Measurements from ENCODE around the gene RFPL2.

RFPL2 gene

DNA sequence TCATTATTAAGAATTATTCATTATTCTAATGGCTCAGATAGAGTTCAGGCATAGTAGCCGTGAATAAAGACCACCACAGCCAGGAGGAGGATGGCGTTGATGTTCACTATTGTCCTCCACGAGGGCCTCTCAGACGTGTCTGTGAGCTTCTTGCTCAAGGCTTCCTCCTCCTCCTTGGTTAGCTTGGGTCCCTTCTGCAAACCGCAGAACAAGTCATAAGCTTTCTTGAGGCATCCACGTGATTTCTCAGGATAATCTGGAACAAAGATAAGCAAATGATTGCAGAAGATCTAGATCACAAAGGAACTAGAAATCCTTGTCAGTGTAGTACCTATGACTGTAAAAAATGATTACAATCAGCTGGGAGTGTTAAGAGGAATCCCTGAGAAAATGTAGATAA, 13.6 kb upstream of the RFPL2 start:
- no peak overlapping the region for H3K4me3 ChIP-seq (ENCODE audit: low read length)
- DNase-seq (ENCODE audit: low read depth), result no peak
- TF ChIP-seq, protein P1, sequence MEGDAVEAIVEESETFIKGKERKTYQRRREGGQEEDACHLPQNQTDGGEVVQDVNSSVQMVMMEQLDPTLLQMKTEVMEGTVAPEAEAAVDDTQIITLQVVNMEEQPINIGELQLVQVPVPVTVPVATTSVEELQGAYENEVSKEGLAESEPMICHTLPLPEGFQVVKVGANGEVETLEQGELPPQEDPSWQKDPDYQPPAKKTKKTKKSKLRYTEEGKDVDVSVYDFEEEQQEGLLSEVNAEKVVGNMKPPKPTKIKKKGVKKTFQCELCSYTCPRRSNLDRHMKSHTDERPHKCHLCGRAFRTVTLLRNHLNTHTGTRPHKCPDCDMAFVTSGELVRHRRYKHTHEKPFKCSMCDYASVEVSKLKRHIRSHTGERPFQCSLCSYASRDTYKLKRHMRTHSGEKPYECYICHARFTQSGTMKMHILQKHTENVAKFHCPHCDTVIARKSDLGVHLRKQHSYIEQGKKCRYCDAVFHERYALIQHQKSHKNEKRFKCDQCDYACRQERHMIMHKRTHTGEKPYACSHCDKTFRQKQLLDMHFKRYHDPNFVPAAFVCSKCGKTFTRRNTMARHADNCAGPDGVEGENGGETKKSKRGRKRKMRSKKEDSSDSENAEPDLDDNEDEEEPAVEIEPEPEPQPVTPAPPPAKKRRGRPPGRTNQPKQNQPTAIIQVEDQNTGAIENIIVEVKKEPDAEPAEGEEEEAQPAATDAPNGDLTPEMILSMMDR (conservative IDR thresholded peaks at IDR 0.05; ENCODE audit: low read depth, low read length), result no peak

DNA sequence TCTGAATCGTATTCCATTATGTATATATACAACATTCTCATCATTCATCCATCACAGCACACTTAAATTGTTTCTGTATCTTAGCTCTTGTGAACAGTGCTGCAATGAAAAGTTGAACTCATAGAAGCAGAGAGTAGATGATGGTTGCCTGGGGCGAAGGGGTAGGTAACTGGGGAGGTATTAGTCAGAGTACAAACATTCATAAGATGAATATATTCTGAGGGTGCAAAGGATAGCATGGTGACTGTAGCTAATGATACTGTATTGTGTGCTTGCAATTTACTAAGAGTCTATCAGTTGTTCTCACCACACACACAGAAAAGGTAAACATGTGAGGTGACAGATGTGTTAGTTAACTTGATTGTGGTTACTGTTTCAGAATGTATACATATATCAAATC, 12.6 kb upstream of the RFPL2 start:
- TF ChIP-seq, protein P1 (conservative IDR thresholded peaks at IDR 0.05; ENCODE audit: low read depth, low read length), result no peak
- no peak overlapping the region for H3K4me3 ChIP-seq (ENCODE audit: low read length)
- DNase-seq (ENCODE audit: low read depth), result no peak

DNA sequence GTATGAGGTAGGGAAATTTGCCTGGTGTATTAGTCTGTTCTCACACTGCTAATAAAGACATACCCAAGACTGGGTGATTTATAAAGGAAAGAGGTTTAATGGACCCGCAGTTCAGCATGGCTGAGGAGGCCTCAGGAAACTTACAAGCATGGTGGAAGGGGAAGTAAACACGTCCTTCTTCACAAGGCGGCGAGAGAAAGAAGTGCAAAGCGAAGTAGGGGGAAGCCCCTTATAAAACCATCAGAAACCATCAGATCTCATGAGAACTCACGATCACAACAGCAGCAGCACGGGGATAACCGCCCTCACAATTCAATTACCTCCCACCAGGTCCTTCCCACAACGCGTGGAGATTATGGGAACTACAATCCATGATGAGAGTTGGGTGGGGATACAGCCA, 12.0 kb upstream of the RFPL2 start:
- TF ChIP-seq, protein P1 (conservative IDR thresholded peaks at IDR 0.05; ENCODE audit: low read depth, low read length), result no peak
- DNase-seq (ENCODE audit: low read depth), result no peak

DNA sequence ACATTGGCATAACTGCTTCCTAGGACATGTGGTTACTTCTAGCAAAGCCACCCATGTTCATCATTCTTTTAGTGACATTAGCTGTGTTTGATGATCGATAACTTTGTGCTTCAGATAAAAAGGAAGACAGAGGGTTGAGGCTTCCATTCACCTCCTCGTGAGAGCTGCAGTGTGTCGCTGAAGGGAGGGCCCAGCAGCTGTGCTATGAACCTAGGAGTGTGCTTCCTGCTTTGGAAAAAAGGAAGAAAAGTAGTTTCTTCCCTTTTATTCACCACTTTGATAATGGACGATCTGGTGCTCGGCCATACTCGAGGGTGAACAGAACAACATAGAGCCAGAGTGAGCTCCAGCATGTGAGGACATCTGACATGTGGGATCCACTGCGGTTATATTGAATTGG, 6.1 kb upstream of the RFPL2 start:
- TF ChIP-seq, protein P1 (conservative IDR thresholded peaks at IDR 0.05; ENCODE audit: low read depth, low read length), result no peak
- DNase-seq (ENCODE audit: low read depth), result no peak

More for the DNA sequence above, 12.0 kb upstream of the RFPL2 start:
- no peak overlapping the region for H3K4me3 ChIP-seq (ENCODE audit: low read length)

DNA sequence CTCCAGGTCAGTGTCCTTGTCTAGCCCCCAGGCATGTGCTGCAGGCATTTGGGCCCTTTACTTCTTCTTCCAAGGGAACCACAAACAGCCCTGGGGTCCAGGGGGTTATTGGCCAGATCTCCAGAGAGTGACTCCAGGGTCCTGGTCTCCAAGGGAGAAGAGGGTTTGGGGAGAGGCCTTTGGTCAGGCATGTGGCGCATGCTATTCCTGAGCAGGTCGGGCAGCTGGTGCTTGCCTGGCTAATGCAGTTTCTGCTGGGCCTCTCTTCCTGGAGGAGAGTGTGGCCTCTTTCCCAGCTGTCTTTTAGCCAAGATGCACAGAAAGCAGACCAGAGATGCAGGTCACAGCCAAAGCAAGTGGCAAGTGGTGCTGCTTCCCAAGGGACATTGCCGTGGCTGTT, 3.8 kb upstream of the RFPL2 start:
- no peak for DNase-seq (ENCODE audit: low read depth)
- H3K4me3 ChIP-seq (ENCODE audit: low read length), result no peak overlapping the region
- TF ChIP-seq, protein P1 (conservative IDR thresholded peaks at IDR 0.05; ENCODE audit: low read depth, low read length), result no peak

More for the DNA sequence above, 6.1 kb upstream of the RFPL2 start:
- no peak overlapping the region for H3K4me3 ChIP-seq (ENCODE audit: low read length)

DNA sequence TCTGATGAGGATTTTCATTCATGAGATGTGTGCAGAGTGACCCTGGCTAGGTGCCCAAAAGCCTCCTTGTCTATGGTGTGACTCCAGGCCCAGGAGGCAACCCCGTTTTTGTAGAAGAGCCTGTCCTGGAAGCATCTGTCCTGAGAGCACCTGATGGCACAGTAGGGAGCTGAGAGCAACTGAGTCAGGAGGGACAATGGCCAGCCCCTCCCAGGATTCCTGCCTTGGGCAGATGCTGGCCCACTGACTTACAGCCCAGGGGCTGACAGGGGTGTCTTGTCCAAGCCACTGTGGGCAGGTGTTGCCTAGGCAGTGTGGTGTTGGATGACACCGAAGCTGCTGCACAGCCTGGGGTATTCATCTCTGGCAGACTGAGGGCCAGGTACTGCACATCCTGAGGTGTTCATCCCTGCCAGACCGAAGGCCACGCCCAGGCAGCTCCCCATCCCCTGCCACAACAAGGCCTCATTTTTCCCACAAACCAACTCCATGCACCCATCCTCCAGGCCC, 3.2 kb upstream of the RFPL2 start:
- H3K4me3 ChIP-seq (ENCODE audit: low read length), result no peak overlapping the region
- TF ChIP-seq, protein P1 (conservative IDR thresholded peaks at IDR 0.05; ENCODE audit: low read depth, low read length), result no peak
- no peak for DNase-seq (ENCODE audit: low read depth)
